GF-D8 (cell line): ENCODE data around the gene TLE4.
A peak's percentile ranks its signal among the peaks of the same experiment; 100 is the strongest.
"Not testable (repeated sequence)": the region's sequence is repeated elsewhere in the genome, so short reads cannot be mapped to it uniquely, and the experiment has no call there.

ENCODE experiments used
- DNase-seq: peaks from one replicate; lab custom pipeline; 2025; lab: John Stamatoyannopoulos, UW

Gene TLE4

DNA sequence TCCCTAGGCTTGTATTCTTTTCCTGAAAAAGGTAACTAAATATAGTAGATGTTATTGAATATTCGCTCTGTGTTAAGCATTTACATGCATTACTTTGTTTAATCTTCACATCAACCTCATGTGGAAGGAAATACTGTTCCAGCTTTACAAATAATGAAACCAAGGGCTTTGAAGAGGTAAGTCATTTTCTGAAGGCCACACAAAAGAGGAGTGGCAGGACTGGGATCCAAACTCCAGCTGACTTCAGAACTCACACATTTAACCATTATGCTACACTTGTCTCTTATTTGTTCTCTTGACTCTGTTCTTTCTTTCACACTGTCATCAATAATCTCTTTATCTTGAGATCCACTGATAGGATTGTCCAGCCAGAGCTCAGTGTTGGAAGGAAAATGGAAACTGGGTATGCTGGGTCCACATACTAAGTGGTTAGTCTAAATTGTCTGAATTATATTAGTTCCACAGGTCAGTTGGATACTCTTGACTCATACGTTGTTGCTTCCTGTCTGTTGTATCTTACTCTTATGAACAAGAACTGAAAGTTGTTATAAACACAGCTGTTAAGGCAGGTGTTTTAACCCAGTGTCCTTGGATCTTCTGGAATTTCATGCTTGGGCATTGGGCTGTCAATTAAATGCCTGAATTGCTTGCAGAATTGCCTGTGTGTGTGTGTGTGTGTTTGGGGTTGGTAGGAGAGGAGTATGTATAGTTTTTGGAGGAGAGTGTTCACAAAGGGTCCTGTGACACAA lies 65.6 kb downstream of the TLE4 start:
- DNase-seq = no peak

DNA sequence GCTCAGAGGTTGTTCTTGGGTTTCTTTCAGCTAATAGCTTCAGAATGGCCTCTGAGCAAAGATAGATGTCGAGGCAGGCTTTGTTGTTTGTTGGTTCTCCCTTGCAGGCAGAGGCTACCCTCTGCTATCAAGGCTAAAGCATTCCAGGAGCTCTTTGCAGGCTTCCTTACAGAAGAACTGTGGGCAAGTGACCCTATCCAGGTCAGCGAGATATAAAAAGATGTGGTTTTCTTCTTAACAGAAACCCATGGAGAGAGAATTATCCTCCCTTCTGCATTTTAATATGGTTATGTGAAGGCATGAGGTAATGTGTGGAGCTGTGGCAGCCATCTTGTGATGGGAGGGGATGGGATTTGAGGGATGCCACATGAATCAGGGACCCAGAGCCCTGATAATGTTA lies 67.0 kb downstream of the TLE4 start:
- no peak for DNase-seq

DNA sequence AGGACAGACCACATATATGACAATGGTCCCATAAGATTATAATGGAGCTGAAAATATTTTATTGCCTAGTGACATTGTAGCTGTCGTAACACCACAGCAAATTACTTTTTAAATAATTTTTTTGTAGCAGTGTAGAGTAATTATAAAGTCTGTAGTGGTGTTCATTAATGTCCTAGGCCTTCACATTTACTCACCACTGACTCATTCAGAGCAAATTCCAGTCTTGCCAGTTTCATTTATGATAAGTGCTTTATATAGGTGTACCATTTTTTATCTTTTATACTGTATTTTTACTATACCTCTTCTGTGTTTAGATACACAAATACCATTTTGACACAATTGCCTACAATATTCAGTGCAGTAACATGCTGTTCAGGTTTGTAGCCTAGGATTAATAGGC lies 67.6 kb downstream of the TLE4 start:
- no peak for DNase-seq

DNA sequence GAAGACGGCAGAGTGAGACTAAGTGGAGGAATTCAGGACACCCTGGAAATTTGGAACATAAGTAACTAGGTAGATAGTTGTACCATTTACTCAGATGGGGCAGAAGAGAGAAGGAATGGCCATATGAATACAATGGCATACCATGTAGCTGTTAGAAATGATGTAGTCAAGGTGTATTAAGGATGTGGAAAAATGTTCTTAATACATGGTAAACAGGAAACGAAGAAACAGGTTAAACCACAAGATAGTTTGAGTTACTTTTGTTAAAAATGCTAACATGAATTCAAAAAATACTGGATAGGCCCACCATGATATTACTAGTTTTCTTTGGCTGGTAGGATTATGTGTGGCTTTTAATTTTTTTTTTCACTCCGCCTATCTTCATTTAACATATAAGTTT lies 68.3 kb downstream of the TLE4 start:
- not testable (repeated sequence) for DNase-seq

DNA sequence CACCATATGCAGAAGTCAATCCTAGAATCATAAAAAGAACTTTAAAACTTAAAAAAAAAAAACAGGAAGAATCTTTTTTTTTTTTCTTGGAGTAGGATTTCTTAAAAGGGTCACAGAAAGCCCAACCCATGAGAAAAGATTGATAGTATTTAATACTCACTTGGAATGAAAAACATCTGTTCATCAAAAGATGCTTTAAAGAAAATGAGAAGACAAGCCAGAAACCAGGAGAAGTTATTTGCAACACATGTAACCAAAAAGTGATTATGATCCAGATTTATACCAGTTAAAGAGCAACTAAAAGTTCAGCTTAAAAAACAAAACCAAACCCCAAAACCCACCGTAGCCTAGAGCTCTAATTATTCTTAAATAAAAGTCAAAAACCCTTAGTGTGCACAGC lies 69.3 kb downstream of the TLE4 start:
- DNase-seq = no peak

DNA sequence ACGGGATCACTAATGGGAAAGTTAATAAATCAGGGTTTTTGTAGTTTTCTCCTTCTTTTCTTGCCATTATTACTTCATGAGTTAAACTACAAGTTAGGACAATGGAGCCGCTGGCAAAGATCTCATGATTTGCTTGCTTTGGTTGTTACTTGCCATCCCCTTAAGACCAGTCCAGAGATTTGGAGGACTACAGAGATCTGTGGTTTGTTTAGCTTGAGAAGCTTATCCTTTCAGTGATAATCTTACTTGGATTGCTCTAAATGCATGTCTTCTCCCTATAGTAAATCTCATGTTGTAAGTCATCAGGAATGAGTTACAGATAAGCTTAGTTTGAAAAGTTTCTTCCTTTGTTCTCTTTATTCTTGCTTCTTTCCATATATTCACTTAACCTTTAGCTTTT lies 70.9 kb downstream of the TLE4 start:
- DNase-seq = no peak

GRCh38 chr9:79644048-79644447 lies 72.3 kb downstream of the TLE4 start:
- no peak for DNase-seq

GRCh38 chr9:79644601-79645000 lies 72.8 kb downstream of the TLE4 start:
- no peak for DNase-seq

GRCh38 chr9:79645110-79645509 lies 73.3 kb downstream of the TLE4 start:
- DNase-seq = no peak

DNA sequence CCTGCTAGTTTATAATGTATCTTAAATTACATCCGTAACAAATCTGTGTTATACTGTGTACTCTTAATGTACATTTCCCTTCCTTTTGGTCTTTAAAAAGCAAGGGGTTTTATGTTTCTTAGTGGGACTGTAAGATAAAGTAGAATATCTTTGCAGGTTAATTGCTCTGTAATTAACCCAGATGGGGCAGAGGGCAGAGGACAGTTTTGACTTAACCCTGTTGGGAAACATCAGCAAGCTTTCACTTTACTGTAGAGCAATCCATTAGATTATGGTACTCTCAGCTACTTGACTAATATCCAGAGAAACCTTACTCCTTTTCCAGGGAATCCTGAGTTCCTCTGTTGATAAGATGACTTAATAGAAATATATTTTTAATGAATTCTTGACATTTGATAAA lies 74.3 kb downstream of the TLE4 start:
- DNase-seq = no peak

DNA sequence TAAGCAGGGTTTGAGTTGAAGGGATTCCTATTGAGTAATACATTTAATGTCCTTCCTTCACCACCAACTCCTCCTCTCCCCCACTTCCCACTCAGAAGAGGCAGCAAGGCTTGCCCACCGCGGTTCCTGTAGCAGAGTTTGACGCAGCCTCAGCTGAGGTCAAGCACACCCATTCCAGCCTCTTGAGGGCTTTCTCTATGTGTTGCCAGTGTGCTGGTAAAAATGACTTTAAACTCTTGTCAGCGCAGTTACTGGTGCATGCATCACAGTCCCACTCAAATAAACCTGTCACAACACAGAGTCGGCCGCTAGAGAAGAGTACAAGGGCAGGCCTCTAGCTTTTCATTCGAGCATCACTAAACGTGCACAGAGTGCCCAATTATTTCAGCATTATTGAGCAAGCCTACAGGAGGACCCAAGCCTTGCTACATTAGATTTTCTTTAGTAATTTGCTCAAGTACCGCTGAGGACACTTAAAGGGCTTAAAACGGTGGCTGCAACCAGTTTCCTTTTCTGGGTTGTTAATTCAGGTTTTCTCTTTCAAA lies 79.6 kb downstream of the TLE4 start:
- peak; percentile 74 for DNase-seq

DNA sequence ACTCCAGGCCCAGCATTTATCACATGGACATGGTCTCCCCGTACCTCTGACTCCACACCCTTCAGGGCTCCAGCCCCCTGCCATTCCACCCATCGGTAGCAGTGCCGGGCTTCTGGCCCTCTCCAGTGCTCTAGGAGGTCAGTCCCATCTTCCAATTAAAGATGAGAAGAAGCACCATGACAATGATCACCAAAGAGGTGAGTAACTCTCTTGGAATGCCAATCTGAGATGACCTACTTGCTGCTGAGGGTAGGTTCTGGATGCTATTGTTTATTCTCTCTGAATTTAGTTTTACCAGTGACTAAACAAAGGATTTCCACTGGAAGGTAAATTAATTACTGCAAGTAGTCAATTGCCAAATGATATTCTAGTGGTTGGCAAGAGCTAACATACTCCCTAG lies 80.8 kb downstream of the TLE4 start:
- no peak for DNase-seq

GRCh38 chr9:79654591-79655382 lies 83.0 kb downstream of the TLE4 start:
- not testable (repeated sequence) for DNase-seq

DNA sequence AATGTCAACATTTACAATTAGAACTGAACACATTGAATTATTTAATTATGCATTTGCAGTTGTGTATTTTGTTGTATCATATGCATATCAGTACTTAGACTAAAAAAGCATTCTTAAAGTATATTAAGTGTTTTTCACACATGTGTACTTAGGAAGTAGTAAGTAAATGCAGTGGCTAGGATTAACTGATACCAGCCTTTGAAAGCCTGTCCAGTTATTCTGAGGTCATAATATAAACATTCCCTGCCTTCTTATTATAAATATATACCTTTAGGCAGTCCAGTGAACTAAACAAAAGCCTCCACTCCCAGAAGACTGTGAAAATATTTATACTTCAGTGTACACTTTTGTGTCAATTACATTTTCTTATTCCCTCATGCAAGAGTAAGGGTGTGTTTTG lies 83.8 kb downstream of the TLE4 start:
- DNase-seq = no peak

GRCh38 chr9:79656169-79656568 lies 84.4 kb downstream of the TLE4 start:
- no peak for DNase-seq

DNA sequence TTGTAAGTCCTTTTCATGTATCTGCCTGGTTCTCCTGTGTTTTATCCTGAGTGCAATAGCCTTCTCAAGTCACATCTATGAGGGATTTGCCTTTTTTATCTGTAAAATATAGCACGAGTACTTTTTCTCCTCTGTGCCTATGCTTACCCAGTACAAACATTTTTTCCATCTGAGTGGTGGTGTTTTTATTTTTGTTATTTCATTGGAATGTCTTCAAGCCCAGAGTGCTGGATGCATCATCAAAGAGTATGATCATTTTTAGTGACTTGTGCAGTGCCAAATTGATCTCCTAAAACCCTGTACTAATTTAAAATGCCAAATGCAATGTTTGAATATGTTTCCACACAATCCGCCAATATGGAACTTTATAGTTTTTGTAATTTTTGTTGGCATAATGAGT lies 86.1 kb downstream of the TLE4 start:
- DNase-seq = no peak

- no peak for DNase-seq
Measured at GRCh38 chr9:79658926-79659325, 87.2 kb downstream of the TLE4 start.

DNA sequence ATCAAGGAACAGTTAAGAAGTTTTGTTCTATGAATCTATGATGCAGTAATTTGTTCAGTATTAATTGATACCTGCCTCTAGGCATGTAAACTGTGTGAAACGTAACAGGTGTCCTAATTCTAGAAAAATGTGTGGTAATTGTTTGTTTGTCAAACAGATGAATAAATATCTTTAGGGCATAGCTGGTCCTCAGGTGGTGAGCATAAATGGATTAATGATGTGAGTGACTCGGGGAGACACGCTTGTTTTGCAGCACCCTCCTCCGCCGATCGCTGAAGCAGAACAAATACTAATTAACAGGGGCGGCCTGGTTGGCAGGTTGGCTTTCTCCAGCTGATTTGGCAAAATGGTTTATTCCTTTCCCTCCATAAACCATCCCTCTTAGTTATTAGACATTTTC lies 88.8 kb downstream of the TLE4 start:
- no peak for DNase-seq

- DNase-seq = no peak
Measured at GRCh38 chr9:79661279-79661678, 89.5 kb downstream of the TLE4 start.

DNA sequence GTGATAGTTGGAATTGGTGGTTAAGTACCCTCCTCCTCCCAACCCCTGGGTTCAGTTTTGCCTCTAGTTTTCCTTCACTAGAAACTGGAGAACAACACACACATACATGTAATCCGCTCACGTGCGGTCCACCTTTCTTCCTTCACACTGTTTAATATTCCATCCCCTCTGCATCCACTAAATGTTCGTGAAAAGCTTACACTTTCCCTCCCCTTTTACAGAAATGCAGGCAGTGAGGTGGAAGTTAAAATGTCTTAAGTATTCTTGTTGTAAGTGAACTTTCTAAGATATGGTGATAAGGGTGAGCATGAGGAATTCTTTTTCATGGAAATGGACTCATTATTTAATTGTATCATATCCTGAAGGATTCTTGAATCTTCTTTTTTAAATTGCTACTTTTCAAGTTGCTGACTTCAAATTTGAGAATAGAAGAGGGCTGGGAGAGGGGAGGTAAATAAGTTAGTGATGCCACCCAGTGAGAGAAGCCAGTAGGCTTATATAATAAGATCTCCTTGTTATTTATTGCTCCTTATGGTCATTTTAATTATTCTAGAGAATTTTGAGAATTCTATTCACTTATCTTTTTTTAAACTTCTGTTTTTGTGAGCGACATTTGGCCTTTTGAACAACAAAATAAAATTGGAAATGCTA lies 90.2 kb downstream of the TLE4 start:
- peak; percentile 11 for DNase-seq

GRCh38 chr9:79662537-79662956 lies 90.8 kb downstream of the TLE4 start:
- DNase-seq = no peak

GRCh38 chr9:79663300-79663699 lies 91.5 kb downstream of the TLE4 start:
- no peak for DNase-seq

GRCh38 chr9:79663878-79664277 lies 92.1 kb downstream of the TLE4 start:
- no peak for DNase-seq
